Thoracic aorta (tissue), 2 donors: ENCODE results near the gene HOXC13. TPM values are rescaled to one million over a fixed set of nuclear protein-coding genes. Genes with fewer than 3 reads are reported as not detected.

Experiments used
- ATAC-seq: fragments of 150-250 bp; one replicate; pipeline ENCODE4 v1.8.0; 2017; ENCODE audit warnings: low read depth; ENCODE audit not compliant: insufficient number of reproducible peaks, low FRiP score
- DNase-seq: peaks from one replicate; pipeline ENCODE4 v3.0.0-alpha.2; 2020; ENCODE audit warnings: low spot score
- H3K27ac ChIP-seq, 2 donors: fragments of 200-600 bp; sonication (generic); 1 replicate in 1 of 2; 2 replicates in 1 of 2; pipeline ENCODE4 v1.5.1; 2016; ENCODE audit warnings: mild to moderate bottlenecking in 2 of 2, moderate library complexity in 2 of 2
- H3K27me3 ChIP-seq: fragments of 200-600 bp; sonication (generic); replicated peaks from 2 replicates; pipeline ENCODE4 v1.6.0; 2016; ENCODE audit warnings: mild to moderate bottlenecking; ENCODE audit not compliant: insufficient read depth
- H3K36me3 ChIP-seq: fragments of 200-600 bp; sonication (generic); one replicate; pipeline ENCODE4 v1.5.1; 2016
- H3K4me1 ChIP-seq, 2 donors: fragments of 200-600 bp; sonication (generic); 1 replicate in 1 of 2; 2 replicates in 1 of 2; pipeline versions ENCODE4 v1.5.1 to v1.6.0; 2016; ENCODE audit warnings: low read depth in 2 of 2, mild to moderate bottlenecking in 1 of 2; ENCODE audit not compliant: control insufficient read depth in 1 of 2
- H3K4me3 ChIP-seq: fragments of 200-600 bp; sonication (generic); 2 replicates; pipeline ENCODE4 v1.5.1; 2016; ENCODE audit warnings: mild to moderate bottlenecking
- H3K9me3 ChIP-seq: fragments of 200-600 bp; sonication (generic); 2 replicates; pipeline ENCODE4 v1.5.1; 2016
- total RNA-seq, 2 donors: library from RNA; depleted of rRNA; stranded (reverse); fragments of >200 nt; gene quantifications; one replicate each; pipeline versions ENCODE4 v1.1.0 to v1.2.3, GENCODE V29; 2016
- TF ChIP-seq, protein P1 (sequence below): fragments of 200-600 bp; sonication (generic); IDR thresholded peaks from one replicate; pipeline ENCODE4 v1.5.1; 2019; ENCODE audit warnings: antibody characterized with exemption

The HOXC13 gene
- total RNA-seq, 2 donors from 2014 or later: not detected

GRCh38 chr12:53972152-53972702, 33.6 kb downstream of the HOXC13 start:
- Histone ChIP-seq H3K4me1 (peaks cover 16 to 24% of the 10 kb centered on the region in 2 donors), H3K27me3 (peaks cover 50% of the 10 kb centered on the region), H3K36me3 (no peaks in the 10 kb centered on the region), H3K4me3 (no peak overlapping the region), H3K9me3 (no peaks in the 10 kb centered on the region), H3K27ac (no peak overlapping the region)
- DNase-seq (no peak), ATAC-seq (no peak)
- TF ChIP-seq, protein P1, sequence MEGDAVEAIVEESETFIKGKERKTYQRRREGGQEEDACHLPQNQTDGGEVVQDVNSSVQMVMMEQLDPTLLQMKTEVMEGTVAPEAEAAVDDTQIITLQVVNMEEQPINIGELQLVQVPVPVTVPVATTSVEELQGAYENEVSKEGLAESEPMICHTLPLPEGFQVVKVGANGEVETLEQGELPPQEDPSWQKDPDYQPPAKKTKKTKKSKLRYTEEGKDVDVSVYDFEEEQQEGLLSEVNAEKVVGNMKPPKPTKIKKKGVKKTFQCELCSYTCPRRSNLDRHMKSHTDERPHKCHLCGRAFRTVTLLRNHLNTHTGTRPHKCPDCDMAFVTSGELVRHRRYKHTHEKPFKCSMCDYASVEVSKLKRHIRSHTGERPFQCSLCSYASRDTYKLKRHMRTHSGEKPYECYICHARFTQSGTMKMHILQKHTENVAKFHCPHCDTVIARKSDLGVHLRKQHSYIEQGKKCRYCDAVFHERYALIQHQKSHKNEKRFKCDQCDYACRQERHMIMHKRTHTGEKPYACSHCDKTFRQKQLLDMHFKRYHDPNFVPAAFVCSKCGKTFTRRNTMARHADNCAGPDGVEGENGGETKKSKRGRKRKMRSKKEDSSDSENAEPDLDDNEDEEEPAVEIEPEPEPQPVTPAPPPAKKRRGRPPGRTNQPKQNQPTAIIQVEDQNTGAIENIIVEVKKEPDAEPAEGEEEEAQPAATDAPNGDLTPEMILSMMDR: no peak

GRCh38 chr12:53972722-53973235, 34.1 kb downstream of the HOXC13 start, which contains the start of gene HOXC11:
HOXC11 (plus strand) TSS chr12:53973126; CDS start chr12:53973242, 116 bp downstream.
- peak within 1 kb of the TSS; percentile 63 for H3K4me3 ChIP-seq
- H3K36me3 ChIP-seq: no peaks in the 10 kb centered on the region
- DNase-seq (no peak), ATAC-seq (no peak)
- TF ChIP-seq, protein P1: no peak
- H3K9me3 ChIP-seq: no peaks in the 10 kb centered on the region
- no peak within 1 kb of the TSS for H3K27ac ChIP-seq
- peaks cover 55% of the 10 kb centered on the region for H3K27me3 ChIP-seq
- peaks cover 16 to 24% of the 10 kb centered on the region in 2 donors for H3K4me1 ChIP-seq

- peaks cover 16 to 24% of the 10 kb centered on the region in 2 donors for H3K4me1 ChIP-seq
- H3K9me3 ChIP-seq: no peaks in the 10 kb centered on the region
- DNase-seq: no peak
- H3K4me3 ChIP-seq: peak overlapping the region; percentile 63
- ATAC-seq: no peak
- no peaks in the 10 kb centered on the region for H3K36me3 ChIP-seq
- H3K27me3 ChIP-seq: peaks cover 58% of the 10 kb centered on the region
- TF ChIP-seq, protein P1: no peak
- H3K27ac ChIP-seq: no peak overlapping the region
Observed at GRCh38 chr12:53973236-53974042, 34.8 kb downstream of the HOXC13 start.

- no peak for ATAC-seq
- no peak within 1 kb of the TSS for H3K27ac ChIP-seq
- peak within 1 kb of the TSS; percentile 63 for H3K4me3 ChIP-seq
- H3K36me3 ChIP-seq: no peaks in the 10 kb centered on the region
- no peaks in the 10 kb centered on the region for H3K9me3 ChIP-seq
- peaks cover 58% of the 10 kb centered on the region for H3K27me3 ChIP-seq
- H3K4me1 ChIP-seq: peaks cover 16 to 24% of the 10 kb centered on the region in 2 donors
- TF ChIP-seq, protein P1: no peak
- no peak for DNase-seq
Observed at GRCh38 chr12:53974084-53975063, 35.7 kb downstream of the HOXC13 start, which contains the start of gene HOTAIR. HOTAIR (minus strand) TSS chr12:53974954.
